Measurements from ENCODE around the gene WFIKKN2.
"Not testable (repeated sequence)": the region's sequence is repeated elsewhere in the genome, so short reads cannot be mapped to it uniquely, and the experiment has no call there.

Gene WFIKKN2

DNA sequence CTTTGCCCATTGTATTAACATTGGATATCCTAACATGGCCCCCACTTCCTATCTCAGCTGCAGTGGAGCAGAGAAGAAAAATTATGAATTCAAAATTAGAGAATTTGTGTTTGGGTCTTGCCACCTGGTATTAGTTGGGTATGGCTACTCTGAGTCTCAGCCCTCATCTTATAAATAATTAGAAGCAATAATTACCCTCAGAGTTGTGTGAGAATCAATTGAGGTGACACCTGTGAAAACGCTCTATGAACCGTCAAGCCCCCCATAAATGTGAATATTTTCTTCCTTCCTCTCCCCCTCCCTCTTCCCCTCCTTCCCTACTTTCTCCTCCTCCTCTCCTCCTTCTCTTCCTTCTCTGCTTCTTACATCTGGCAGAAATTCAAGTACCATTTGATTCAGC is 39.7 kb downstream of the WFIKKN2 start:
- no peak for DNase-seq (ENCODE audit: low read depth in 2 of 2)

DNA sequence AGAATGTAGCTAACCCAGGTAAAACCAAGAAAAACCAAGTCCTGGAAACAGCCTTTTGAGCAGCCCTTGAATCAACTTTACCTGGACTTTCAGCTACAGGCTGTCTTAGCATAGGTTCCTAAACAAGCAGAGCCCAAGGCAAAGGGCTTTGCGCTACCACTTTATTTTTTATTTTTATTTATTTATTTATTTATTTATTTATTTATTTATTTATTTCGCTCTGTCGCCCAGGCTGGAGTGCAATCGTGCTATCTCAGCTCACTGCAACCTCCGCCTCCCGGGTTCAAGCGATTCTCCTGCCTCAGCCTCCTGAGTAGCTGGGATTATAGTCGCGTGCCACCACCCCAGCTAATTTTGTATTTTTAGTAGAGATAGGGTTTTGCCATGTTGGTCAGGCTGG is 41.7 kb downstream of the WFIKKN2 start:
- not testable (repeated sequence) for DNase-seq (ENCODE audit: low read depth in 2 of 2)

GRCh38 chr17:50877838-50878237 is 42.5 kb downstream of the WFIKKN2 start:
- no peak for DNase-seq (ENCODE audit: low read depth in 2 of 2)

GRCh38 chr17:50879086-50879485 is 43.7 kb downstream of the WFIKKN2 start:
- DNase-seq (ENCODE audit: low read depth in 2 of 2): no peak

DNA sequence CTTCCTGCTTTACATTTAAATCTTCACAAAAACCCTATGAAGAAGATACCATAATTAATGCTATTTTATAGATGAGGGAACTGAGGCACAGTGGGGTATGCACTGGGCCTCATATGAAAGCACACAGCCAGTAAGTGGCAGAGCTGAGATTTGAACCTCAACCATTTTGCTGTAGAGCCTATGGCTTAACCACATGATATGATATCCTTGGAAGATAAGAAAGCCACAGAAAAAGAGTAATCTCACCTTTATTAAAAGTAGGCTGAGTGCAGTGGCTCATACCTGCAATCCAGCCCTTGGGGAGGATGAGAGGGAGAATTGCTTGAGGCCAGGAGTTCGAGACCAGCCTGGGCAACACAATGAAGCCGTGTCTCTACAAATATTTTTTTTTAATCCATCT is 45.8 kb downstream of the WFIKKN2 start:
- DNase-seq (ENCODE audit: low read depth in 2 of 2): no peak

GRCh38 chr17:50882851-50883250 is 47.5 kb downstream of the WFIKKN2 start:
- DNase-seq (ENCODE audit: low read depth in 2 of 2): no peak

DNA sequence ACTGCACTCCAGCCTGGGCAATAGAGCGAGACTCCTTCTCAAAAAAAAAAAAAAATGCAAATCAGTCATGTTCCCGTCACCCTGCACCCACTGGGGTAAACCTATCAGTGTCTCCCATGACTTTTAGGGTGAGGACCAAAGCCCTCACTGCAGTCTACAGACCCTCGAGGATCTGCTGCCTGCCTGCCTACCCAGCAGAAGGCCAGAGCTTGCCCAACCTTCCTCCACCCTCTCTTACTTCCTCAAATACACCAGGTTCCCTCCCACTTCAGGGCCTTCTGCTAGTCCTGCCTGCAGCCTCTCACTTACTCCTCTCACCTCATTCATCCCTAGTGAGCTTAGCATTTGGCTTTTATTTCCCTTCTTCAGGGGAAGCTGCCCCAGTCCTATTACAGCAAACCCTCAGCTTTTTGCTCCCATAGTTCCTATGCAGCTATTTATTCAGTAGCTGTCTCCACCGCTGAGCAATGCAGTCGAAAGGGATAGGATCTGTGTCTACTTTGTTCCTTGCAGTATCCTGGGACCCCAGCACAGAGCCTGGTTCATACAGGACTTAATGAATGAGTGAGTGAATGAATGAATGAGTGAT is 48.6 kb downstream of the WFIKKN2 start:
- no peak for DNase-seq (ENCODE audit: low read depth in 2 of 2)

DNA sequence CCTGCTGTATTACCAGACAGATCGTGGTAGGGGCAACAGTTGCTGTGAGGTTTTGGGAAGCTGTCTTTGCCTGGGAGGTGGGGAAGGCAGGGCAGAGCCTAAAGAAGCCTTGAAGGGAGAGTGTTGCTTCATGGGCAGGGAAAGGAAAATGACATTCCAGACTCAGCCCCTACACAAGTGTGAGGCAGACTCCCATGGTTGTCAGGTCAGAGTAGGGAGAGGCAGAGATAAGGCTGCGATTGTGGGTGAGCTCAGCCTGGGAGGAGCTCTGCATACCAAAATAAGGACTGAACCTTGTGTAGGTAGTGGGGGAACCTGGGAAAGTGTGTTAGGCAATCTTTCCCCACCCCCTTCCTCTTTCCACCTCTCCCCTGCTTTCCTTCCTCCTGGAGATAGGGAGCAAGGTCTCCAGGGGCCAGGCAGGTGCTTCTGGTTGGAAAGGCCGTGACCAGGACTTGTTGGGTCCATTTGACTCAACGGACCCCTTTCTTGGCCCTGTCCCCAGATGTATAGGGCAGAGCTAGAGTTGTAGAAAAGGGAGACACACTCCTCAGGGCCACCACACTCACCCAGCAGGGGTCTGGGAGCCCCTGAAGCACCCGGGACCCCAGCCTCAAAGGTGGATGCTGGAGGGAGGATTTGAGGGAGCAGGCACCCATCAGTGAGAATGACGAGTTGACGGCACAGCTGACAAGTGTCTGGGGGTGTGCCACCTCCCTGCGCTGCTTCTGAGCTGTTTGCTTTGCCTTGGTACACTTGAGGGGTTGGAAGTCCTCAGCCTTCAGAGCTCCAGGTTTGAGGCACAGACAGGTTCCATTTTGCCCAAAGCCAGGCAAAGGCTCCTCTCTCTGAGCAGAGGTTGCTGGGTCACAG is 49.3 kb downstream of the WFIKKN2 start:
- DNase-seq (ENCODE audit: low read depth in 2 of 2): no peak

DNA sequence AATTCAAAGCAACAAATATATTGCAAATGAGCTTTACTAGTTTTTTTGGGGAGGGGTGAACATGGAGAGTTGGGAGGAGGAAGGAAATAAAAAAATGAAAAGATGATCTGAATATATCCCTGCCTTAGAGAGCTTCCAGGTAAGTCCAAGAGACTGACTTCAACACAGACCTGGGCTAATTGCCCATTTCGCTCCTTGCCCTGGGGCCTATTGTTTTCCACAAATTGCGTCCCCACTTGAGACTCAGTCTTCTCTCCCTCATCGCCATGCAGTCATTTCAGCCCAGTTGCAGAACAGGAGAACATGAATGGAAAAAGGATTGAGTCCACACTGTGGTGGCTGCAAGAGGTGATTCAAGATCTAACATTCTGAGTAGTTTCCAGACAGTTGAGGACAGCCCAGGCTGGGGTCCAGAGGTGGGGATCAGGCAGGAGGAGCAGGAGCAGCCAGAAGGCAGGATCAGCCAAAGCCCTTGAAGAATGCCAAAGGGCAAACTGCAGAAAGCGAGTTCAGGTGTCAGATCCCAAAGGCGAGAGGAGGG is 52.4 kb downstream of the WFIKKN2 start:
- DNase-seq (ENCODE audit: low read depth in 2 of 2): no peak

DNA sequence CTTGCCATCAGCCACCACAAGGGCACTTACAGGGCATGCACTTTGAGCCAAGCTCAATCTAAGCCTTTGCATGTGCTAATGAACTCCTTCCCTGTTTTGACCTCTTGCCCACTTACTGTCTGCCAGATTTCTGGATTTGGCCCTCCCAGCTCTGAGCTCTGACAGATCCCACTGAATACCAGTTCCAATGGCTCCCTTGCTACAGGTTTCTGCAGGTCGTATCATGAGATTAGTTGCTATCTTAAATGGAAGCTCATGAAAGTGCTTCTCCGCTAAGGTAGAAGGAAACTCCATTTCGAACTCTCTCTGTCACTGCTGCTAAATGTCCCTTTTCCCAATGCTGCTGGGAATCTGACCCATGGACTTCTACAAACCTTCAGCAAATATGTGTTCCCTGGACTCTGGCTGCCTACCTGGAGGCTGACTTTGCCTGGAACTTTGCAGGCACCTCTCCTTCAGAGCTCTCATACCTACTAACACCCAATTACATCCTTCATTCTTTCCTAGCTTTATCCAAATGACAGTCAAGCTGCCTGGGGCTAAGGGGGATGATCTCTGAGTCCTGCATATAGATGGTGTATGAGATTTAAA is 54.2 kb downstream of the WFIKKN2 start:
- DNase-seq (ENCODE audit: low read depth in 2 of 2): no peak

GRCh38 chr17:50890675-50891516 is 55.5 kb downstream of the WFIKKN2 start:
- DNase-seq (ENCODE audit: low read depth in 2 of 2): no peak

- DNase-seq (ENCODE audit: low read depth in 2 of 2): no peak
These were observed 56.2 kb downstream of the WFIKKN2 start for GRCh38 chr17:50891577-50891989.
